NCI-H774 (cell line): ENCODE data around the gene SUGCT.
"Not testable (repeated sequence)": the region's sequence is repeated elsewhere in the genome, so short reads cannot be mapped to it uniquely, and the experiment has no call there.

ENCODE experiments used
- DNase-seq: peaks from one replicate; lab custom pipeline; 2025; lab: John Stamatoyannopoulos, UW

The SUGCT gene

GRCh38 chr7:40202851-40203250, 68.0 kb downstream of the SUGCT start:
- DNase-seq = no peak

GRCh38 chr7:40204581-40204980, 69.8 kb downstream of the SUGCT start:
- DNase-seq = no peak

- DNase-seq = no peak
Observed at GRCh38 chr7:40205992-40206391, 71.2 kb downstream of the SUGCT start.

- no peak for DNase-seq
Observed at GRCh38 chr7:40211276-40212003, 76.6 kb downstream of the SUGCT start.

GRCh38 chr7:40213291-40213690, 78.5 kb downstream of the SUGCT start:
- DNase-seq = no peak

GRCh38 chr7:40213856-40214255, 79.1 kb downstream of the SUGCT start:
- DNase-seq = no peak

GRCh38 chr7:40218612-40219011, 83.8 kb downstream of the SUGCT start:
- DNase-seq = not testable (repeated sequence)

- DNase-seq = no peak
Observed at GRCh38 chr7:40219917-40220316, 85.1 kb downstream of the SUGCT start.

- no peak for DNase-seq
Observed at GRCh38 chr7:40220421-40220911, 85.7 kb downstream of the SUGCT start.

GRCh38 chr7:40221836-40222235, 87.0 kb downstream of the SUGCT start:
- no peak for DNase-seq

GRCh38 chr7:40223451-40224127, 88.8 kb downstream of the SUGCT start:
- DNase-seq = no peak

GRCh38 chr7:40230101-40230500, 95.3 kb downstream of the SUGCT start:
- no peak for DNase-seq

- DNase-seq = no peak
Observed at GRCh38 chr7:40231796-40232195, 97.0 kb downstream of the SUGCT start.

GRCh38 chr7:40232242-40232893, 97.6 kb downstream of the SUGCT start:
- peak; percentile 35 for DNase-seq

GRCh38 chr7:40234046-40234445, 99.2 kb downstream of the SUGCT start:
- DNase-seq = no peak

- DNase-seq = no peak
Observed at GRCh38 chr7:40234666-40235065, 99.9 kb downstream of the SUGCT start.

- no peak for DNase-seq
Observed at GRCh38 chr7:40237731-40238130, 102.9 kb downstream of the SUGCT start.

GRCh38 chr7:40239755-40240303, 105.0 kb downstream of the SUGCT start:
- DNase-seq = no peak

- DNase-seq = no peak
Observed at GRCh38 chr7:40243076-40243475, 108.3 kb downstream of the SUGCT start.

- no peak for DNase-seq
Observed at GRCh38 chr7:40244226-40244625, 109.4 kb downstream of the SUGCT start.

GRCh38 chr7:40248681-40249080, 113.9 kb downstream of the SUGCT start:
- no peak for DNase-seq

GRCh38 chr7:40253444-40253843, 118.6 kb downstream of the SUGCT start:
- DNase-seq = not testable (repeated sequence)
